OCI-M2 (cell line): ENCODE data around the gene COASY.
A peak's percentile ranks its signal among the peaks of the same experiment; 100 is the strongest.

ENCODE experiments used
- DNase-seq: peaks from one replicate; lab custom pipeline; 2025; ENCODE audit not compliant: unreplicated experiment; lab: John Stamatoyannopoulos, UW

The COASY gene

DNA sequence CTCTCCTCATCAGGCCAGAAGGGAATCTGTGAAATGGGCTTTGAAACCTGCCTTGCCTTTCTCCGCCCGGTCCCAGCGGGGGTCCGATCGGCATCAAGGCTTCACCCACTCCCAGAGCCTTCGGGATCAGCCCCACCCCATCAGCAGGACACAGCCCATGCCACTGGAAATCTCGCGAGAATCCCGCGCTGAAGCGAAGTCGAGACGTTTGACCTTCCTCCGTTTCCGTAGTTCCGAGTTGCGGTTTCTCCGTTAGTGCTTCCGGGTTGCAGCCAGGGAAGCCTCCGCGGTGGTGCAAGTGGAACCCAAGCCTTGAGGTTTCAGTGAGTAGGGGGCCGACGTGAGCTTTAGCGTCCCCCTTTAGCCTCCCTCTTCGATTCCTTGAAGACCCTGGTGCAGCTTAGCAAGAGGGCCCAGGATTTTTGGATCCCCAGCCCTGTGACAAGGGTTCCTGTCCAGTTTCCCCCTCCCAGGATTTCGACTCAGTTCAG, at the start of gene COASY:
Gene COASY, plus strand, starts transcription at position 252 of the 491 bp plus-strand sequence. CDS start 475 bp downstream, outside the sequence.
- DNase-seq, result peak; percentile 79

DNA sequence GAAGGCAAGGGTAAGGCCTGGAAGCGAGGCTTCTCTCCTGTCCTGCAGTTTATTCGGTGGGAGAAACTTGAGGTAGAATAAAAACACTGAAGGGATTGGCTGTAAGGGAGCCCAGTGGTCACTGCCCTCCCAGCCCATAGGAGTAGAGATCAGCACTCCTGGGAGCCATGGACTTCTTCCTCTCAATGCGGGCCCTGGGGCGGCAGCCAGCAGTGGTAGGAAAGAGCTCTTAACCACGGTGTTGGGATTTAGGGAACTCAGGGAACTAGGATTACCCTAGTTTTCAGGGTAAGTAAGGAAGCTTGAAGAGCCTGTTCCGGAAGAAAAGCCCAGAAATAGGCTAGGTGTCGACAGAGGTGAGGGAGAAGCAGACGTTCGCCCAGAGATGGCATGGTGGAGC, 49.7 kb upstream of the COASY start:
- no peak for DNase-seq

DNA sequence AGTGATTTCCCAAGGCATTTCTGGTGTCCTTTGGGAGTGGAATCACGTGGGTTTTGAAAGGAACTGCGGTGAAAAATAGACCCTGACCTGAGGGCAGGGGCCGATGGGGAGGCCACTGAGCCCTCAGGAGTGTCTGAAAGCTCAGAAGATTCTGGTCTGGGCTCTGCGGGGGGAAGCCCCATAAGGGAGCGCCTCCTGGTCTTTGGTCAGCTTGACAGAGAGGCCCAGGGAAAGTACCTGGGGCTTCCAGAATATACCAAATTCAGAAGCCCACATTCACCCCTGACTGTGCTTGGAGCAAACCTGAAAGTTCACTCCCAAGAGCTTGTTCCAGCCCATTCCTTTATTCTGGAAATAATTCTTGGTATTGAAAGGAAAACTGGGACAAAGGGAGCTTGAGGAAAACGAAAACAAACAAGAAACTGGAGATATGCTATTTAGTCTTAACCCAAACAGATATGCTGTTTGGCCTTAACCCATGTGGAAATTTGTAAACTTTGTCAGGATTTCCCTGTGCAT, 49.2 kb upstream of the COASY start:
- no peak for DNase-seq

DNA sequence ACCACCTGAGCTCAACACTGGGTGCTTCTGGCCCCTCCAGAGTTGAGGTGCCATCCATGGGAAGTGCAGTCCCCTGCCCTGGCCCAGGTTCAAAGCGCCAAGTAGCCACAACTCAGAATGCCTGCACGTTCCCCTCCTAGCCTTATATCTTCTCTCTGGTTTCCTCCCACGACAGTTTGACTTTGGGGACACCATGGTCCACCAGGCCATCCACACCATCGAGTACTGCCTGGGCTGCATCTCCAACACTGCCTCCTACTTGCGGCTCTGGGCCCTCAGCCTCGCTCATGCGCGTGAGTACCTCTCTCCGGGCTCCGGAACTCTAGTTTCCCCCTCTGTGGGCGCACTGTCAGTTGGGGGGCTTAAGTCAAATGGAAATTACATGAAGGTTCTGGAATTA, 48.3 kb upstream of the COASY start:
- DNase-seq, result no peak

DNA sequence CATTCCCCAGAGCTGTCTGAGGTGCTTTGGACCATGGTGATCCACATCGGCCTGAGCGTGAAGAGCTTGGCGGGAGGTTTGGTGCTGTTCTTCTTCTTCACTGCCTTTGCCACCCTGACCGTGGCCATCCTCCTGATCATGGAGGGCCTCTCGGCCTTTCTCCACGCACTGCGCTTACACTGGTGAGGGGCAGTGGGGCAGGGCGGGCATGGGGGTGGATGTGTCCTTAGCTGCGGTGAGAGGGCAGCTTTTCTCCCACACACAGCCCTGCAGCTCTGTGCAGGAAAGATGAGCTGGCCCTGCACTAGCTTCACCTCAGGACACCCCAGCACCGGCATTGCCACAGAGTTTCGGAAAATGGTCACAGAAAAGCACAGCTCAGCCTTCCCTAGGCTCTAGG, 47.7 kb upstream of the COASY start:
- no peak for DNase-seq

DNA sequence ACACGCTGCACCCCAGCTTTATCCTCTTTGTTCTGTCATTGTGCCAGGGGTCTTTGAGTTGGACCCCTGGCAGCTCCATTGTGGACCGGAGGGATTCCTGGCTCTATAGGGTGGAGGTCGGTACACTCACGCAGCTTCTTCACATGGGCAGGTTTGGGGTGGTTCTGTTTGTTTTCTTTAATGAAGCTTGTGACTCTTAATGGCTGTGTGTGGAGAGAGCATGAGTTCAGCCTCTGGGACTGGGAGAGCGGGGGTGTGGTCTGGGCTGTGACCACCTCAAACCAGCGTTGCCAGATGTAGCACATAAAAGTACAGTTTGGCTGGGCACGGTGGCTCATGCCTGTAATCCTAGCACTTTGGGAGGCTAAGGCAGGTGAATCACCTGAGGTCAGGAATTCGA, 47.1 kb upstream of the COASY start:
- DNase-seq, result no peak

DNA sequence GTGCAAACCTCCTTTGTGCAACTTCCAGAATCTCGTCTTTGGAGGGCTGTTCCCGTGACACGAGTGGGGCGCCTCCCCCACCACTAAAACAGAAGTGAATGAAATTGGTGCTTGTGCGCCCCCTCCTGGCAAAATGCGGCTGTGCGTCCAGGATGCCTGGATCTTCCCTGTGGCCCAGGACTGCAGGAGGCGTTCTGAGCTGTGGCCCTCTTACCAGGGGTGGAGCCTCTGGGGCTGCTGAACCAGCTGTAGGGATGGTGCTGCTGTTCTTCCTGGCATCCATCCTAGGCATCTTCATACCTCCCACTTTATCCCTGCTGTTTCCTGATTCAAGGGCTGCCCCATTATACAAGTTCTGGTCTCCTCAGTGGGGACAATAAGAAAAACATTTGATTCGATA, 44.4 kb upstream of the COASY start:
- peak; percentile 45 for DNase-seq

DNA sequence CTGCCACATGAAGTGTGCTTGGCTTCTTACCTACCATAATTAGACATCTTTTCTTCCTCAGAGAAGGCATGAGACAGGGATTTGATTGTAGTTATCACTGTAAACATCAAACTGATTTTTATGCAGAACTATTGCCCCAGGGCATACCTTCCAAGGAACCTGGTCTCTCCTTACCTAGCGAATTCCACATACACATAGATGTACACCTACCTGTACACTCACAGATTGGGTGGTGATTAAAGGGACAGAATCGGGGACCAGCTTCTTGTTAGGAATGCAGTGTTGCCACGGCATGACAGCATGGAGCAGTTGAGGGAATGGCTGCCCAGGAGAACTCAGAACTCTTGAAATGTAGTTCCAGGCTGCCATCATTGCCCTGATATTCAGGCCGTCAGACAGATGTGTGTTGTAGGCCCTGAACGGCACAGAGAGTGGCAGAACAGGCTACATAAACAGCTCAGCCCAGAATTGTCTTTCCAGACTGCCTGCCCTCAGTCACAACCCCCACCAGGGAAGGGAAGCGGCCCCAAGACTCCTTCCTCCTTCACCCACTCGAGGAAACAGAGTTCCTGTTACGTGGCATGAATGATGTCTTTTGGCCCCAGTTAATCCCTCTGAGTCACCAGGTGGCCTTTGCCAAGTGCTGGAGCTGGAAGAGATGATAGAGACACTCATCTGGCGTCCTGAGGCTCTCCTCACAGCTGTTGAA, 43.7 kb upstream of the COASY start:
- no peak for DNase-seq

DNA sequence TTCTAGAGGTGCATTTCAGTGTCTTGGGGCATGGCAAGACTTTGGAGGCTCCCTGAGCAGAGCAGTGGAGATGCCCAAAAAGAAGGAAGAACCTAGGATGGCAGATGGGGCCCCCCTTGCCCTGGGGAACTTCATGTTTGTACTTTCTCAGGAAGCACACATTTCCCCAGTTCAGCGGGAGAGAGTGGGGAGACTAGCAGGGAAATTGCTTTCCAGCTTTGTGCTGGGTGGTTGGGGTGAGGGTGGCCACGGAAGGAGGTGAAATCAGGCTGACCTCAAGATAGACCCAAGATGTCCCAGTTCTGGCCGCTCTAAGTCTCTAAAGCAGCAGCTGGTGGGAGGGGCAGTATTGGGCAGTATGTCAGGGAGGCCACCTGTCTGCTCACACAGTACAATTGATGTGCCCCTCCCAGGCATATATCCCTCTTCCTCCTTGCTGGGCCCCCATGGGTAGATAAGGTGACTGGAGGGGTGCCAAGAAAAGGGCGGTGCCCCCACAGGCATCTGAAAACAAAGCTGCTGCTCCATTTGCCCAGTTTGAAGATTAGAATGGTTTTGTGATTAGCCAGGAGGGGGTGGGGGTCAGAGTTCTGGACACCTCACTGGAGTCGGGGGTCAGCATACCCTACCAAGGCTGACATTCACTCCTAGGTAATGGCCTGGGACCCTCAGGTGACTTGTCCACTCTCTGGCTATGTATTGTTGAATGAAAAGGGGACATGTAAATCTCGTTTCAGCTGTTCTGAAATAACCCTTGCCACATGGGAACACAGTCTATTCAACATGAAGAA, 43.0 kb upstream of the COASY start:
- DNase-seq, result peak; percentile 45

DNA sequence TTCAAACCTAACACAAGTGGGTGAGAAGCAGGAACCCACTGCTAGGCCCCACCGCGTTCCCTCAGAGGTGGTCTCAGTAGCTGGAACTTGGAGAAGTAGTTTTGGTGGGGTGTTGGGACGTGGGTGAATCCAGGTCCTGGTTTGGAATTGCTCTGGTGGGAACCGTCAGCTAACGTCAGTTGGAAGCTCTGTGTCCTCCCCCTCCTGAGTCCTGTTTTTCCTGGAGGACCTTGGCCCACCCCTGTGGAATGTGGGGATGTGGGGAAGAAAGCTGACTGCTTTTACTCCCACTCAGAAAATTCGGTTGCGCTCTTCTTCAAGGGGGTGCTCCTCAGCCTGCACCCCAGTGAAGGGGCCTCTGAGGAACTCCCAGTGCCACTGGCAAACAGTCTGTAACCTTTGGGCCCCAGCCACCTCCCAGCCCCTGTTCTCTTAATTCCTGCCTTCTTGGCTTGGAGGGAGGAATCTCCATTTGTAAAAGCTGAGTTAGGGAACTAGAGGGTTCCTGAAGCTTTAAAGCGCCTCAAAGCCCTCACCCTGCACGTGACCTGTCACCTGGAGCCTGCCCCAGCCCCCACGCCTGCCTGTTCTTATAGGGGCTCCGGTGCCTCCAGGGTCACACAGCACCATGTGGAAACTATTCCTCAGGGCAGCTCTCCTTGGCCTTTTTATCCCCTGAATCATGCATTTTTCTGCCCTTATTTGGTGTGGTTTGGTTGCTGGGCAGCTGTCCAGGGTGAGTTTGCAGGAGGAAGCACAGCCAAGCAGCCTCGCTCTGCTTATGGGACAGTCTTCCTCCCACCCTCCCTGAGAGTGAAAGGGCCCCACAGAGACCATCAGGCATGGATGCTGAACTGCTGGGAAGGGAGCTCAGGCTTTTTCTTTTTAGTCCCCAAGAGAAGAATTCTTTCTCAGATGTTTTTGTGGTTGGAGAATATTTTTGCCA, 42.1 kb upstream of the COASY start:
- no peak for DNase-seq

DNA sequence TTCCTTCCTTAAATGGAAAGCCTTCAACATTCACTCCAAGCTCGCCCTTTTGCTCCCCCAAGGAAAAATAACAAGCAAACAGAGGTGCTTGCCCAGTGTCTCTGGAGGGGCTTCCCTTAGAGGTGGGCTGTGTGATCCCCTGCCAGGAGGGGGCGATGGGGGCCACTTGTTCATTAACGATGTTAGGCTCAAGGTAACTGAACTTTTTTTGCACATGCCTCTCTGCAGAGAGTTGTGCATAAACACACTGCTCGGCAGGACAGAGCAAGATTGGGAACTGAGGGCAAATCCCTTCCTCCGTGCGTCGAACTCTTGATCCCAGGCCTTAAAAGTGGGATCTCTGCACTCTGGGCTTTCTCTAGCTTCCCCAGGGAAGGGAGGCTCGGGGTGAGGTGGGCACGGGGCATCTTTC, 41.4 kb upstream of the COASY start:
- no peak for DNase-seq

DNA sequence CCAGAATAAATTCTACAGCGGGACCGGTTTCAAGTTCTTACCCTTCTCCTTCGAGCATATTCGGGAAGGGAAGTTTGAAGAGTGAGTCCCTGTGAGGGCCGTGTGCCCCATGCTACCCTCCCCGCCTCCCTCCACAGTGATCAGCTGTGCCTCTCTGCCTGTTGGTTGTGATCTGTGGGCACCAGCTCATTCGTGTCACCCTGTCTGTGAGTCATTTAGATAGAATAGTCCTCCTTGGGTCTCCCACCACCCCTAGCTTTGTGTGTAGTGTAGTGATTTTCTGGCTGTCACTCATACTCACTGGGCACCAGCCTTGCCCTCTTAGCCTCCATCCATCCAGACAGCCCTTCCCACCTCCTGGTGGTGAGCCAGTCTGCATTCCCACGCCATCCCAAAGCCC, 40.9 kb upstream of the COASY start:
- no peak for DNase-seq

DNA sequence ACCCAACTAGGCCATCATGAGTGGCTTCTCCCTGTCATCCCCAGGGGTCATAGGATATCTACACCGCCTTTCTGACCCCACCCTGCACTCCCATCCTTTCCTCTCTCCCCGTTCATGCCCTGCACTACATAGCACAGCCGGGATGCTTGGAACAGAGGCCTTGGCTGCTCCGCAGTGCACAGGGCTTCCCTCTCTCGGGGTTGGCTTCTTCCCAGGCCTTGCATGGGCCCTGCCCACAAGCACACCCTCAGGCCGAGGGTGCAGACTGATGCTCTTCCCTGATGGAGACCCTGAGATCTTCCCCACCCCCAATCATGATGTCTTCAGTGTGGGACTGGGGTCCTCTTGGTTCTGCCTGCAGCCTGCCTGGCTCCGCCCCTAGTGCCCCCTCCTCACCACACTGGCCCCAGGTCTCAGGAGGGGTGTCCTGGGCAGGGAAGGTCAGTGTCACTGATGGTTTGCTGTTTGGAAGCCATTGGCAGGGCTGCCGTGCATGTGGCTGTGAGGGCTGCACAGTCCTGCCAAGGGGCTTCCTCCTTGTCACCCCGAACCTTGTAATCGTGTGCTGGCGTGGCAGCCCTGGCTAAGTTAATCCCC, 40.2 kb upstream of the COASY start:
- no peak for DNase-seq

DNA sequence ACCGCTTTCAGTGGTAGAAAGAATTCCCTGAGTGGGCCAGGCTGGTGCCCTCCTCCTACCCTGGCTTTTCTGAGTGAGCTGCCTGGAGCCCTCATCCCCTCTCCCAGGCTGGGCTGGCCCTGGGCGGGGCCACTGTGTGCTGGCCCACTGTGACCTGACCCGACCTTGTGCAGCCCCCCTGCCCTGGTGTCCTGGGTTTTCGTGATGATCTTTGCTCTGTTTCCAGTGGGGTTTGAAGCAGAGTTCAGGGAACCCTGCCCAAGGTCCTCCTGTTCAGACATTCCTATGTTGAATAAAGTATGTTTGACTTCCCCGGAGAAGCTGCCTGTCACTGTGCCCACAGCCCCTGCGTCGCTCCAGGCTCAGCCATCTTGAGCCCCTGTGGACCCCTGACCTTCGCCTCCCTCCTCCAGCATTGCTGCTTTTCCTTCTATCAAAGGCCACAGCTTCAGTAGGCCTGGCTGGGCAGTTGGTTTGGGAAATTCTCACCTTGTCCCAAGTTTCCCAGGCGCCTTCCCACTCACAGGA, 39.6 kb upstream of the COASY start:
- no peak for DNase-seq

DNA sequence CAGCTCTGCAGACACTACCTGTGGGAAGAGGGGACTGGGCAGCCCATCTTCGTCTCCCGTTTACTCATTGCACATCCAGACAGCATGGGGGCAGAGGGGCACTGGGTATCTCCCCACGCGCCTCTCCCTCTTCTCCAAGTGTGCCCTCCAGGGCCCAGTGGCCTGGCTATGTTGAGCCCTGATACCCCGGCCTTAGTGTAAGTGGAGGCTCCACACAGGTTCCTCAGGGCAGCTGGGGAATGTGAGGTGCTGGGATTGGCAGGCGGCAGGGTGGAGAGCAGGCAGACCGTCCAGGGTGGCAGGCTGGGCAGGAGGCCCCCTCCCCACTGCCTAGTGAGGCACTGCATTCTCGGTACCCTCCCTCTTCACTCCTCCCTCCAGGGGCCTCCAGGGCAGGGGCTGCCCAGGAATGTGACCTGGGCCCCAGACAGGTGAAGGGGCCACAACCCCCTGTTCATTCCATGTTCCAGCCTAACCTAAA, 39.1 kb upstream of the COASY start:
- DNase-seq, result no peak

DNA sequence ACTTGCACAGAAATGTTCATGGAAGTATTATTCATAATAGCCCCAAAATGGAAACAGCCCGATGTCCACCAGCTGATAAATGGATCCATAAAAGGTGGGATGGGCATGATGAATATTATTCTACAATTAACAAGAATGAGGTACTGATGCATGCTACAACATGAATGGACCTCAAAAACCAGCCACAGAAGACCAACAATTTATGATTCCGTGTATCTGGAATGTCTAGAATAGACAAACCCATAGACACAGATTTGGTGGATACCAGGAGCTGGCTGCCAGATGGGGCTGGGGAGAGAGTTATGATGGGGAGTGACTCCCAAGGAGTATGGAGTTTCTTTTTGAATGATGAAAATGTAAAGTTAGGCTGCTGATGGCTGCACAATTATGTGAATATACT, 36.7 kb upstream of the COASY start:
- no peak for DNase-seq

DNA sequence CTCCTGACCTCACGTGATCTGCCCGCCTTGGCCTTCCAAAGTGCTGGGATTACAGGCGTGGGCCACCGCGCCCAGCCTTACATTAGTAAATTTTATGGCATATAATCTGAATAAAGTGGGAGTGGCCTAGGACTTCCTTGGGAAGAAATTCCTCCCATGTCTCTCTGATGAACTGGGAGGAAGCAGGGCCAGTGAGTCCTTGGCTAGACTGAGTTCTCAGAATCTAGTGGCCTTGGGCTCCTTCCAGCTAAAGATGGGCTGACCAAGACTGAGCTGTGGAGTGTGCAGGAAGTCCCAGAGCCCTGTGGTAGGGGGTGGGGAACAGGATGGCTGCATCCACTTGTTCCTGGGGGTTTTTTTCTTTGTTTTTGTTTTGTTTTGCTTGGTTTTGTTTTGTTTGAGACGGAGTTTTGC, 35.9 kb upstream of the COASY start:
- no peak for DNase-seq

DNA sequence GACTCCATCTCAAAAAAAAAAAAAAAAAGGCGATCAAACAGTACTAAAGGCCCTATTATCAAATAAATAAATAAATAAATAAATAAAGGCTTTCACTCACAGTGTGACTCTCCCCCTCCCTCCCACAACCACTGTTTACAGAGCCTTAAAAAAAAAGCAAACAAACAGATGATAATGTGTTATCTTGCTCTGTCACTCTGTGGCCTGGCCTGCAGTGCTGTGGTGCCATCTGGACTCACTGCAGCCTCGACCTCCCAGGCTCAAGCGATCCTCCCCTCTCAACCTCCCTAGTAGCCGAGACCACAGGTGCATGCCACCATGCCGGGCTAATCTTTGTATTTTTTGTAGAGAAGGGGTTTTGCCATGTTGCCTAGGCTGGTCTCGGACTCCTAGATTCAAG, 34.0 kb upstream of the COASY start:
- no peak for DNase-seq

DNA sequence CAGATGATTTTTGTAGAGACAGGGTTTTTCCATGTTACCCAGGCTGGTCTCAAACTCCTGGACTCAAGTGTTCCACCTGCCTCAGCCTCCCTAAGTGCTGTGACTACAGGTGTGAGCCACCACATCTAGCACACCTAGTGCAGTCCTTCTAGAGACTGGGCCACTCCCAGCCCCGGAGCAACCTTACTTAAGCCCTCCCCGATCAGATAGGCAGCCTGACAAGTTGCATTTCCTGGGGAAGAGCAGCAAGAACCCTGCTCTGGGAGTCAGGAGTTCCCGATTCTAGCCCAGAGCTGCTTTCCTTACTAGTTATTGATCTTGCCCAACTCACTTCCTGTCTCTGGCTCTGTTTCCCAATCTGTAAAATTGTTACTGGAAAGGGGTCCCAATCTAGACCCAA, 32.9 kb upstream of the COASY start:
- no peak for DNase-seq

DNA sequence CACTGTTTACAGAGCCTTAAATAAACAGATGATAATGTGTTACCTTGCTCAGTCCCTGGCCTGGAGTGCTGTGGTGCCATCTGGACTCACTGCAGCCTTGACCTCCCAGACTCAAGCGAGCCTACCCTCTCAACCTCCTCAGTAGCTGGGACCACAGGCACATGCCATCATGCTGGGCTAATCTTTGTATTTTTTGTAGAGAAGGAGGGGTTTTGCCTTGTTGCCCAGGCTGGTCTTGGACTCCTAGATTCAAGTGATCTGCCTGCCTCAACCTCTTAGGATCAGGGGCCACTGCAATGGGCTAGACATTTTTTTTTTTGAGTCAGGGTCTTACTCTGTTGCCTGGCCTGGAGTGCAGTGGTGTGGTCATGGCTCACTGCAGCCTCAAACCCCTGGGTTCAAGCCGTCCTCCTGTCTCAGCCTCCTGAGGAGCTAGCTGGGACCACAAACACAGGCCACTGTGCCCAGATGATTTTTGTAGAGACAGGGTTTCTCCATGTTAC, 30.9 kb upstream of the COASY start:
- DNase-seq, result no peak
